Stomach (tissue), 9 donors: ENCODE measurements around the gene GNA15. TPM values are rescaled to one million over a fixed set of nuclear protein-coding genes. Genes with fewer than 3 reads are reported as not detected.

Experiments used
- DNase-seq, 2 donors: peaks; one replicate each; pipeline versions ENCODE4 v3.0.0 to v3.0.0-alpha.2; 2013 to 2019
- H3K27ac ChIP-seq, 5 donors: fragments of 200-600 bp in 4 of 5; sonication (generic) in 4 of 5; one replicate each; pipeline ENCODE4 v1.5.1; 2013 to 2019; ENCODE audit warnings: mild to moderate bottlenecking in 1 of 5, moderate library complexity in 1 of 5
- H3K27me3 ChIP-seq, 3 donors: fragments of 200-600 bp; sonication (generic); one replicate each; pipeline ENCODE4 v1.5.1; 2017 to 2019; ENCODE audit warnings: mixed run types in 1 of 3
- H3K36me3 ChIP-seq, 4 donors: fragments of 200-600 bp; sonication (generic); 1 replicate in 3 of 4; 2 replicates in 1 of 4; pipeline ENCODE4 v1.5.1; 2016 to 2019
- H3K4me1 ChIP-seq, 4 donors: fragments of 200-600 bp; sonication (generic); one replicate each; pipeline ENCODE4 v1.5.1; 2016 to 2019
- H3K4me3 ChIP-seq, 4 donors: fragments of 200-600 bp; sonication (generic) in 3 of 4; one replicate each; pipeline ENCODE4 v1.5.1; 2016 to 2019; ENCODE audit warnings: mild to moderate bottlenecking in 1 of 4
- H3K9me3 ChIP-seq, 4 donors: fragments of 200-600 bp; sonication (generic); one replicate each; pipeline ENCODE4 v1.5.1; 2016 to 2019
- EP300 ChIP-seq: sonication (generic); formaldehyde crosslinking; IDR thresholded peaks from one replicate; pipeline ENCODE4 v1.6.1; 2017; ENCODE audit warnings: antibody characterized with exemption
- POLR2A ChIP-seq, 4 donors: fragments of 450-650 bp; IDR thresholded peaks; one replicate each; pipeline ENCODE4 v1.6.1; 2016; ENCODE audit warnings: antibody characterized with exemption in 4 of 4, control low read depth in 2 of 4, mild to moderate bottlenecking in 1 of 4, moderate library complexity in 1 of 4
- POLR2AphosphoS5 ChIP-seq, 3 donors: sonication (generic); formaldehyde crosslinking; IDR thresholded peaks; one replicate each; pipeline ENCODE4 v1.6.1; 2016; ENCODE audit warnings: antibody characterized with exemption in 3 of 3
- WGBS, 5 donors: extraction: QIAGEN DNeasy Blood & Tissue Kit in 3 of 5; methylation state at CpG; one replicate each; pipeline versions ENCODE4 v1.1.5 to v1.1.7; 2013 to 2018; 5-methylcytosine and 5-hydroxymethylcytosine counted together
- intact Hi-C: fragments of 100-400 bp; cut with DNase I; formaldehyde crosslinking; loops from one replicate; pipeline ENCODE4 v1.15.1; 2023; ENCODE audit warnings: low total_unique reads
- polyA plus RNA-seq, 3 donors: library from polyadenylated mRNA; stranded (reverse); fragments of 200-250 nt; gene quantifications; one replicate each; pipeline ENCODE4 v1.2.3, GENCODE V29; 2013
- total RNA-seq, 5 donors: library from RNA; depleted of rRNA; stranded (reverse); fragments of >200 nt; gene quantifications; one replicate each; pipeline versions ENCODE4 v1.1.0 to v1.2.3, GENCODE V29; 2014 to 2016
- TF ChIP-seq, protein P1 (sequence below), 7 experiments: fragments of 450-650 bp in 4 of 7; fragments of 200-600 bp in 3 of 7; sonication (generic) in 3 of 7; IDR thresholded peaks; one replicate each; pipeline ENCODE4 v1.5.1; 2016 to 2019; ENCODE audit warnings: antibody characterized with exemption in 7 of 7, control low read depth in 2 of 7, mild to moderate bottlenecking in 1 of 7
- donor health status: healthy with polysubstance abuse.
- donor health status: Bipolar disorder and iron deficiency.
- donor health status: healthy.

Gene GNA15
- total and polyA plus RNA-seq, 8 donors = 0.45 to 15.1 (median 4.8) TPM; not detected in 2

DNA sequence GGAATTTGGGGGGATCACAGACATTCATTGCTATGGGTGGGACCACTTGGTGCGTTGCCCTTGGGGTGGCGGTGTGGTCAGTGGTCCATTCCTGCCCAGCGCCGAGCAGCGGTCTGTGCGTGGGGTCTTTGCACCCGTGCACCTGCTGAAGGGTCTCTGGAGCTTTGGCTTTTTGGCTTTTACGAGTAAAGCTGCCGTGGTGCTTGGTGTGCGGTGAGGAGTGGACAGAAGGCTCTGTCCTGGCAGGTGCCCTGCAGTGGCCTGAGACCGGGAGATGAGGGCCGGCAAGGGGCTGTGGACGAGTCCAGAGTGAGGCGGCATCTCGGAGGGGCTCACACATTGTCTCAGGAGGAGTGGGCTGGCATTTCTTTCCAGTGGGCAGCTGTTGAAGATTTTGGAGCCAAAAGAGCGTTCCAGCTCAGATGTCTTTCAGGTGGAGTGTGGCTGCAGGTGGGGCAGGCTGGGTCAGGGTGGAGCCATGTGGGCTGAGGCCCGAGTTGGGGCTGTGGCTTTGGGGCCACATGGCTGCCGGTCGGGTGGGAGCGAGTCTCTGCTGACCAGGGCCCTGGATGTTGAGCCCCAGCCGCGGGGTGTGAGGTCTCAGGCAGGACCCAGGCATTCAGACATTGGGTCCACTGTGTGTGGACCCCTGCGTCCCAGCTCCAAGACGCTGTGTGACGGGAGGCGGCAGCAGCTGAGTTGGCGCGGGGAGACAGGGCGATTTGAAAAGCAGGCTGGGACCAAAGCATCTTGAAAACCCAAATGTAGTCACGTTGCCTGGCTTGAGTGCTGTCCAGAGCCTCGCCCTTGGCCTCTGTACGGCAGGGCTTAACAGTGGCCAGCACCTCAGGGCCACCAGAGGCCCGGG is 30.0 kb upstream of the GNA15 start:
- Histone ChIP-seq H3K4me1 (peaks cover 27 to 85% (median 70%) of the 10 kb centered on the region in 4 donors), H3K27ac (peak overlapping the region in 1 of 5 donors; percentile 1), H3K4me3 (no peak overlapping the region), H3K36me3 (peaks cover 1 to 17% (median 9%) of the 10 kb centered on the region in 4 donors), H3K27me3 (no peaks in the 10 kb centered on the region), H3K9me3 (no peaks in the 10 kb centered on the region)
- no peak for DNase-seq
- no peak for TF ChIP-seq POLR2A (IDR thresholded peaks at IDR 0.05)
- TF ChIP-seq, protein P1, sequence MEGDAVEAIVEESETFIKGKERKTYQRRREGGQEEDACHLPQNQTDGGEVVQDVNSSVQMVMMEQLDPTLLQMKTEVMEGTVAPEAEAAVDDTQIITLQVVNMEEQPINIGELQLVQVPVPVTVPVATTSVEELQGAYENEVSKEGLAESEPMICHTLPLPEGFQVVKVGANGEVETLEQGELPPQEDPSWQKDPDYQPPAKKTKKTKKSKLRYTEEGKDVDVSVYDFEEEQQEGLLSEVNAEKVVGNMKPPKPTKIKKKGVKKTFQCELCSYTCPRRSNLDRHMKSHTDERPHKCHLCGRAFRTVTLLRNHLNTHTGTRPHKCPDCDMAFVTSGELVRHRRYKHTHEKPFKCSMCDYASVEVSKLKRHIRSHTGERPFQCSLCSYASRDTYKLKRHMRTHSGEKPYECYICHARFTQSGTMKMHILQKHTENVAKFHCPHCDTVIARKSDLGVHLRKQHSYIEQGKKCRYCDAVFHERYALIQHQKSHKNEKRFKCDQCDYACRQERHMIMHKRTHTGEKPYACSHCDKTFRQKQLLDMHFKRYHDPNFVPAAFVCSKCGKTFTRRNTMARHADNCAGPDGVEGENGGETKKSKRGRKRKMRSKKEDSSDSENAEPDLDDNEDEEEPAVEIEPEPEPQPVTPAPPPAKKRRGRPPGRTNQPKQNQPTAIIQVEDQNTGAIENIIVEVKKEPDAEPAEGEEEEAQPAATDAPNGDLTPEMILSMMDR (IDR thresholded peaks at IDR 0.05) = no peak
- TF ChIP-seq EP300 = no peak
- TF ChIP-seq POLR2AphosphoS5 (IDR thresholded peaks at IDR 0.05) = no peak
- 65 to 87% (median 66%) methylated on average over 22 to 33 of the region's 33 CpGs for WGBS, 5 donors
- intact Hi-C loops = loop anchor here (5.0 kb wide), 1 partner anchor 144 kb away; no protein-coding TSS in a partner anchor

DNA sequence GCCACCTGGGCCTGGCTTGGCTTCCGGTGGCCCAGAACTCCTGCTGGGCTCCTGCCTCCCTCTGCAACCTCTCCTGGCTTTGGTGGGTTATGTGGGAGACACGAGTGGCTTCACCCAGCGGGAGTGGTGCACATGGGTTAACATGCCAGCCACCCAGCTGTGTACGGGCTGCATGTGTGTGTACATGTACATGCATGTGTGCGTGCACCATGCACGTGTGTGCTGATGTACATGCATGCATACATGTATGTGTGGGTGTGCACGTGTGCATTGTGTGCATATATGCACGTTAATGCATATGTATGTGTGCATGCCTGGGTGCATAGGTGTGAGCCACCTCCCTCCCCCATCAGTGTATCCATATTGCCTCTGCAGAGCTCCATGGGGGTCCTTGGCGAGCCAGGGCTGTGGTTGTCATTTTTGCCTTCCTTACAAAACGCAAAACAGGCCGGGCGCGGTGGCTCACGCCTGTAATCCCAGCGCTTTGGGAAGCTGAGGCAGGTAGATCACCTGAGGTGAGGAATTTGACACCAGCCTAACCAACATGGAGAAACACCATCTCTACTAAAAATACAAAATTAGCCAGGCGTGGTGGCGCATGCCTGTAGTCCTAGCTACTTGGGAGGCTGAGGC is 29.2 kb upstream of the GNA15 start:
- 86 to 90% (median 88%) methylated on average over 12 to 17 of the region's 17 CpGs for WGBS, 5 donors
- H3K4me1 ChIP-seq = peaks cover 27 to 78% (median 66%) of the 10 kb centered on the region in 4 donors
- intact Hi-C loops = loop anchor here (5.0 kb wide), 1 partner anchor 144 kb away; no protein-coding TSS in a partner anchor
- no peaks in the 10 kb centered on the region for H3K9me3 ChIP-seq
- H3K4me3 ChIP-seq = no peak overlapping the region
- TF ChIP-seq EP300 = no peak
- TF ChIP-seq POLR2AphosphoS5 (IDR thresholded peaks at IDR 0.05) = no peak
- TF ChIP-seq, protein P1 (IDR thresholded peaks at IDR 0.05) = no peak
- TF ChIP-seq POLR2A (IDR thresholded peaks at IDR 0.05) = no peak
- DNase-seq = no peak
- H3K27me3 ChIP-seq = no peaks in the 10 kb centered on the region
- peak overlapping the region in 2 of 5 donors; percentile 44 for H3K27ac ChIP-seq
- H3K36me3 ChIP-seq = peaks cover 7 to 24% (median 16%) of the 10 kb centered on the region in 4 donors

DNA sequence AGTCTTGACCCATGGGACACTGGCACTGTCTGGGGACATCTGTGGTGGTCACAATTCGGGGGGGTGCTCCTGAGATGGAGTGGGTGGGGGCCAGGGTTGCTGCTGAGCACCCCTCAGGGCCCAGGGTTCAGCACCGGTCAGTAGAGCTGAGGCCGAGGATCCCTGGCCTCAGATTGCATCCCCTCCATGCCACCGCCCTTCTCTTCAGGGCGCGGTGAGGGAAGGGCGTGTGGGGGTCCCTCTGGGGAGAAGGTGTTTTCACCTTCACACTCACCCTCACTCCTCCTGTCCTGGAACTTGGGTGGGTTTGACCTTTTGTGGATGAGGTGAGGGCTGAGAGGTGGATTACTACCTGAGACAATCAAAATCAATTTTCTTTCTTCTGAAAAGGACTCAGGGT is 28.2 kb upstream of the GNA15 start:
- Histone ChIP-seq H3K27ac (peak overlapping the region; percentile 10 to 58 (median 44)), H3K36me3 (peaks cover 7 to 35% (median 23%) of the 10 kb centered on the region in 4 donors), H3K9me3 (no peaks in the 10 kb centered on the region), H3K27me3 (no peaks in the 10 kb centered on the region), H3K4me1 (peaks cover 26 to 68% (median 60%) of the 10 kb centered on the region in 4 donors), H3K4me3 (no peak overlapping the region)
- TF ChIP-seq, protein P1 (IDR thresholded peaks at IDR 0.05) = no peak
- TF ChIP-seq POLR2A (IDR thresholded peaks at IDR 0.05) = no peak
- no peak for TF ChIP-seq POLR2AphosphoS5 (IDR thresholded peaks at IDR 0.05)
- no peak for TF ChIP-seq EP300
- DNase-seq = no peak
- intact Hi-C loops = loop anchor here (5.0 kb wide), 1 partner anchor 145 kb away; no protein-coding TSS in a partner anchor
- WGBS, 5 donors = 58 to 83% (median 67%) methylated on average over 6 to 7 of the region's 7 CpGs

DNA sequence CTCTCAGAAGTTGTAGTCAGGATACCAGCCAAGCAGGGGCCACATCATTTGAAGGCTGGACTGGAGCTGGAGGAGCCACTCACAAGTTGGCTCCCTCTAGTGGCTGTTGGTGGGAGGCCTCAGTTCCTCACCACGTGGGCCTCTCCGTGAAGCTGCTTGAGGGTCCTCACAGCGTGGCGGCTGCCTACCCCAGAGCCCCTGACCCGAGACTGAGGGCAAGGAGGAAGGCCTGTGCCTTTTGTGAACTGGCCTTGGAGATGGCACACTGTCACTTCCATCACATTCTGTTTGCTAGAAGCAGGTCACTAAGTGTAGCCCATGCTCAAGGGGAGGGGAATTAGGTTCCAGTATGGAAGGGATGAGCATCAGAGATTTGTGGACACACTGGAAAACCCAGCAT is 27.1 kb upstream of the GNA15 start:
- Histone ChIP-seq H3K4me1 (peaks cover 16 to 57% (median 49%) of the 10 kb centered on the region in 4 donors), H3K9me3 (no peaks in the 10 kb centered on the region), H3K4me3 (no peak overlapping the region), H3K36me3 (peaks cover 14 to 46% (median 34%) of the 10 kb centered on the region in 4 donors), H3K27ac (no peak overlapping the region), H3K27me3 (no peaks in the 10 kb centered on the region)
- WGBS, 5 donors = 42 to 55% (median 49%) methylated on average over 5 of the region's 5 CpGs; no CpG with 5 or more reads in 1 of the 5 donors
- intact Hi-C loops = loop anchor here (5.0 kb wide), 1 partner anchor 146 kb away; no protein-coding TSS in a partner anchor
- DNase-seq = peak; percentile 69 to 83
- TF ChIP-seq POLR2AphosphoS5 (IDR thresholded peaks at IDR 0.05) = no peak
- TF ChIP-seq, protein P1 (IDR thresholded peaks at IDR 0.05) = peak in 5 of 7 experiments; percentile 59 to 83 (median 81)
